HG03159 (cell line): ENCODE measurements around the gene C1orf50.
"Not testable (repeated sequence)": the region's sequence is repeated elsewhere in the genome, so short reads cannot be mapped to it uniquely, and the experiment has no call there.

Source experiments
- ATAC-seq: cut with Tn5 transposase; IDR thresholded peaks from one replicate; pipeline ENCODE4 v1.9.1; 2021; ENCODE audit warnings: mild to moderate bottlenecking, moderate library complexity; ENCODE audit not compliant: unreplicated experiment

C1orf50 gene

DNA sequence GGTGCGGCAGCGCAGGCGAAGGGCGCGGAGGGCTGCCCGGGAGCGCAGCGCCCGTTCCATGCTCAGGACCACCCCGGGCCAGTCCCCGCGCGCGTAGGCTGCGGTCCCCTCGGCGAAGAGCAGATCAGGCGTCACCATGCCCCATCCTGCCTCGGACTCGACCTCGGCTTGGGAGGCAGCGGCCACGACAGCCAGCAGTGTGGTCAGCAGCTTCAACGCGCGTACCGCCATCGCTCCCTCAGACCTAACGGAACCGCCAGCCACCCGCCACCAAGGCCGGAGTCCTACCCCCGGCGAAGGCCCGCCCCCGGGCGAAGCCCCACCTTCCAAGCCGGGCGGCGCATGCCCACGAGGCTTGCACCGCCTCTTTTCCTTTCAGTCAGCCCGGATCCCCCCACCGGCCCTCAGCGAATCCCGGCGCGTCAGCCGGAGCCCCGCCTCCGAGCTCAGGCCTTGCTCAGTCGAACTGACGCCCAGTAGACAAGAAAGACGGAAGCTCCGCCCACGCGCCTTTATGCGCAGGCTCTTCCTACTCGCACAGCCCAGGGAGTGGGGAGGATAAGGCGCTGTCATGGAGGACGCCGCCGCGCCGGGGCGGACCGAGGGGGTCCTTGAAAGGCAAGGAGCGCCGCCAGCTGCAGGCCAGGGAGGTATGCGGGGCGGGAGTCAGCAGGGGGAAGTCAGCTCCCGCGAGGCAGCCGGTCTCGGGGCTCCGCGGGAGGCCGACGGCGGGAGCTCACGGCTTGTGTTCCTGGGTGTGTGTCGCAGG, at the start of gene C1orf50, which contains the start of gene P3H1:
TSS of gene C1orf50 (plus strand) at position 509 of the 769 bp plus-strand sequence. CDS start at position 572, 63 bp downstream.
TSS of gene P3H1 (minus strand) at position 288 of the 769 bp plus-strand sequence. CDS start at position 231, 57 bp downstream.
- peak; percentile 85 for ATAC-seq

- no peak for ATAC-seq
Observed at GRCh38 chr1:42720868-42721267, 46.2 kb upstream of the C1orf50 start.

GRCh38 chr1:42721926-42722325, 45.1 kb upstream of the C1orf50 start:
- no peak for ATAC-seq

GRCh38 chr1:42722403-42722802, 44.6 kb upstream of the C1orf50 start:
- ATAC-seq = not testable (repeated sequence)

DNA sequence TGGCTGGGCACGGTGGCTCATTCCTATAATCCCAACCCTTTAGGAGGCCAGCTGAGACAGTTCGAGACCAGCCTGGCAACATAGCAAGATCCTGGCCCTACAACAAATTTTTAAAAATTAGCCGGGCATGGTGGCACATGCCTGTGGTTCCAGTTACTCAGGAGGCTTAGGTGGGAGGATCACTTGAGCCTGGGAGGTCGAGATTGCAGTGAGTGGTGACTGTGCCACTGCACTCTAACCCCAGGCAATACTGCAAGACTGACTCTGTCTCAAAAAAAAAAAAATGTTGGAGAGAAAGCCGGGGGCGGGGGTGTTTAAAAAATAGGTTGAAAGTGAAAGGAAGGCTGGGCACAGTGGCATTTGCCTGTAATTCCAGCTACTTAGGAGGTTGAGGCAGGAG, 43.5 kb upstream of the C1orf50 start:
- ATAC-seq = no peak

DNA sequence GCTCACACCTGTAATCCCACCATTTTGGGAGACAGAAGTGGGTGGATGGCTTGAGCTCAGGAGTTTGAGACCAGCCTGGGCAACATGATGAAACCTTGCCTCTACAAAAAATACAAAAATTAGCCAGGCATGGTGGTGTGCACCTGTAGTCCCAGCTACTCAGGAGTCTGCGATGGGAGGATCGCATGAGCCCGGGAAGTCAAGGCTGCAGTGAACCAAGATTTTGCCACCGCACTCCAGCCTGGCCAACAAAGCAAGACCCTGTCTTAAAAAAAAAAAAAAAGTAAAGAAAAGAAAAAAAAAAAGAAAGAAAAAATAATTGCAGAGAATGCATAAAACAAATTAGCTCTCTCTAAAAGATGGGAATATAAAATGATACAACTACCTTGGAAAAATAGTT, 41.2 kb upstream of the C1orf50 start:
- ATAC-seq = not testable (repeated sequence)

DNA sequence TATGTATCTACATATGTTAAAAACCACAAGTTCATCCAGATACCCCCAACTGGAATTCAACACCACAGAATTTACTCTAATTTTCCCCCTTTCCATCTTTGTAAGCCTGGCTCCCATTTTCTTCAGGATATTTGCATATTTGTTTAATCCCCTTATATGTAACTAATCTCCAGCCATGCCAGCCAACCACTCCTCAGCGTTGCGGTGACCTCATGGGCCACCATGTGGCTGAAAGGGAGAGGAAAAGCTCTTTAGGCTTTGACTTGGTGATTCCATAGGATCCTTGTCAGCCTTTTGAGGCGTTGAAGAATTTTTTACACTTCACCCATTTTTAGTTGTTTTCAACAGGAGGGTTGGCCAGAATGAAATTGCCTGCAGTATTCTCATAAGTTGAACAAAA, 37.0 kb upstream of the C1orf50 start:
- ATAC-seq = no peak

DNA sequence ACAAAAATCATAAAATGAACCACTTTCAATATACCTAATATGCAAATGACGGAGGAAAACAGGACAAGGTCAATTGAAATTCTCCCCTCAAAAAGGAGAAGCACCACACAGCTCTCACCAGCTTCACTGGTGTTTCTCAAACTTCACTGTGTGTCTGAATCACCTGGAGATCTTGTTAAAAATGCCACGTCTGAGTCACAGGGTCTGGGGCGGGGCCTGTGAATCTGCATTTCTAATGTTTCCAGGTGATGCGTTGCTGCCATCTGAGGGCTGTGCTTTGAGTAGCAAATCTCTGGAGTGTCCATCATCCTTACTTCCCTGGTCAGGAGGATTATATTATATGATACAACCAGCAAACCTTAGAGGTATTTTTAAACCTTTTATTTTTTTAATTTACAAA, 36.1 kb upstream of the C1orf50 start:
- no peak for ATAC-seq

- no peak for ATAC-seq
Observed at GRCh38 chr1:42731585-42731984, 35.5 kb upstream of the C1orf50 start.

DNA sequence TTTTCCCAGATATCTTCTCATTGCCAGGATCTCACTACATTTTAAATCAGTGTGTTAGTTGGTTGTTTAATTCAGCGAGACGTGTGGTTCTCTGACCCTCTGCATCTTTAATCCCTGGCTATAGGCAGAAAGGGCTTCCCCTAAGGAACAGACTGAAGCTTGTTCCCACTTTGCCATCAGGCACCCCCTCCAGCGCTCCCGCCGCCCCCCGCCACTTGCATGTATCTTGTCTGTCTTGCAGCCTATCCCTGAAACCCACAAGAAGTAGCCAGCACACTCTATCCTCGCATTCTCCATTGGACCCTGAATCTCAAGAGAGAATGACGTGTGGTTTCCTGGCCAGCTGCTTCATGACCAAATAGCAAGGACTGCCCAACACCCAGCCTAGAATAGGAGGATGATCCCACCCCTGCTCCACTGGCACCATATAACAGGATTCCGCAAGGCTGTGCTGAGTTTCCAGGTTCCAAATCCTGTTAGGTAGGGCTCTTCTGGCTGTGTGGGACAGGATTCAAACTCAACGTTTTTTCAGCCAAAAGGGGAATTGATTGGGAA, 34.8 kb upstream of the C1orf50 start:
- ATAC-seq = no peak

DNA sequence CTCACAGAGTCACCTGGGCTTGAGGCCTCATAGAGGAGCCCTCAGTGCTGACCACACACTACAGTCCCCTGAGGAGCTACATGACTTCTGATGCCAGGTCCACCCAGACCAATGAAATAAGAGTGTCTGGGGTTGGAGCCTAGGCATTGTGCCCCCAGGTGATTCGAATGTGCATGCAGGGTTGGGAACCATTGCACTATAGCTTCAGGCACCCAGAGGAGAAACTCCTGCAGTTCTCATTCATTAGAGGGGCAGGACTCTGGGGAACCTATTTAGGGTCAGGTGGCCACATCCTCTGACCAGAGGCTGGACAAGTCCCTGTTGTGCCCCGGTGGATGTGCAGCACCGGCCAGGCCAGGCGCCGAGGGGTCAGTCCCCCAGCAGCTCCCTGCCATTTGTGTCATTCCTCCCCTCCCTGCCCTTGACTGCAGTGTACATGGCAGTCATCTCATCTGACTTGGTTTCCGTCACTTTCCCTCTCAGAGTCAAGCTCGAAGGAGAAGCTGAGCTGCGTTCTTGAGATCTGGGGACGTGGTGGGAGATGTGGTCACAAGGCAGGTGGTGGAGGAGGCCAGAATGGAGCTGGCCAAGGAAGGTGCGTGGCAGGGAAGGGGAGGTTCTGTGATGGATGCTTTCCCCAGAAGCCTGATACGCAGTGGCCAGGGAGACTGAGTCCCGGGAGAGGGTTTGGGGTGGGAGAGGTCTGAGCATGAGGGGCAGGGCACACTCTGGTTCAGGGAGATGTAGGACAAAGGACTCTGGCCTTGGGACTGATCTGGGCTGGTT, 33.4 kb upstream of the C1orf50 start:
- ATAC-seq = no peak

- ATAC-seq = no peak
Observed at GRCh38 chr1:42734201-42735035, 32.6 kb upstream of the C1orf50 start.

DNA sequence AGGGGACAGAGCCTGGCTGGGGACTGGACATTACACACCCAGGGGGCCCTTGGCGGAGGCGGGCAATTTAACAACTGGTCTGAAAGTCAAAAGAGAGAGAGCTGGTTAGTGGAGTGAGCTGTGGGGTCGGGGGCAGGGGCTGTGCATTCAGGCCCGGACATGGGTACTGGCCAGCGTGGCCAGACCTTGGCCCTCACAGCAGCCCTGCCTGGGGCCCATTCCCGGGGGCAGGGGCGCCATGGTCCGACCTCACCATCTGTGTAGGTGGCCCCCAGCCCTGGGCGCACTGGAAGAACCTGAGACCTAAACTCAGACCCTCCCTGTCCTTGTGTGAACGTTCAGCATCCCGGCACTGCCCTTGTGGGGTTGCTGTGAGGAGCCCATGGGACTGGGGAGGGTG, 32.0 kb upstream of the C1orf50 start:
- no peak for ATAC-seq

GRCh38 chr1:42735477-42736105, 31.5 kb upstream of the C1orf50 start:
- no peak for ATAC-seq

DNA sequence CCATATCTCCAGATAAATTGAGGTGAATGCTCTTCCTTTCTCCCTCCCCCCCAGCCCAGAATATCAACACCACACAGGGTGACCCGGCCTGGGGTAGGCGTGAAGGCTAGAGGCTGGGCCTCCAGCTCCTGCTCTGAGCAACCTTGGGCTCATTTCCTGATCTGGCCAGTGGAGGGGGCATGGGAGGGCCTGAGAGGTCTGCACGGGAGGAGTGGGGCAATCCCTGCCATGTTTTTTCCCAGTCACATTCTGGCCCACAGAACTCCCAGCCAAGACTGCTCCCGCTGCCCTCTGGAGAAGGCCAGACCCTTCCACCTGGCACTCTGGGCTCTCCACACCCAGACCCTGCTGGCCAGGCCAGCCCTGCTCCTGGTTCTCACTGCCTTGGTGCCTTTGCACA, 30.9 kb upstream of the C1orf50 start:
- ATAC-seq = no peak

DNA sequence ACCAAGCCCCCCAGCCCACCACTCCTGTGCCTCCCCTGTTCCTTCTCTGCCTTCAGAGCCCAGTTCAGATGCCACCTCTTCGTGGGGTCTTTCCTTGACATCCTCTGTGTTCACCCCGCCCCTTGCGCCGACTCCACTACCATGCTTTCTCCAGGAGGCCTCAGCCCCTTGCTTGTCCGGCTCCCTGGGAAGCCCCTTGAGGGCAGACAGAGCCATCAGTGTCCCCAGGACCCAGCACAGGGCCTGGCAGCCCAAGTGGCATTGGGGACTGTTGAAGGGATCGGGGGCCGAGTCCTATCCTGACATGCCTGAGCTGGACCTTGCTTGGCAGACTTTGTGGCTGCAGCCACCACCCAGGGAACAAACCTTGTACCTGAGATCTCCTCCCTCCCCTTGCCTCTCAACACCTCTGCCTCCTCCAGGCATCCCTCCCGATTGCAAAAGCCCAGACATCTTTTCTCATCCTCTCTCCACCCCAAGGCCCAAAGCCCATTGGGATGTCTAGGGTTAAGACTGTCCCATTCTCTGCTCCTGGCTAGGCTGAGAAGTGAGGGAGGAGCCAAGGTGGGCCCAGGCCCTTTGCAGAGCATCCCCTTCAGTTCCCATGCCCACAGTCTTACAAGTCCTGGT, 30.4 kb upstream of the C1orf50 start:
- ATAC-seq = no peak

DNA sequence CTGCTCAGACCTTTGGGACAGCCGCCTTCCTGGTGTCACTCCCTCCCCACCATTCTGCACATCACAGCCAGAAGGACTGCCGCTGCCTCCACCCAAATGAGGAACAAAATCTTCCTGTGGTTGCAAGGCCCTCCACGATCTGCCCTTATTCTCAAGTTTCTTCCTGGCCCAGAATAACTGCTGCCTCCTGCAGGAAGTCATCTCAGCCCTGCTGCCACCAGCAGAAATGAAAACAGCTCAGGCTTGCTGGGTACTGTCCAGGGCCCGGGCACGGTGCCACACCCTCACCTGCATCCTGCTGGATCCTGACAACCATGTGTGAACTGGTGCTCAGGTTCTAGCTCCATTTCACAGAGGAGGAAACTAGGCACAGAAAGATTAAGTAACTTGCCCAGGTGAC, 29.8 kb upstream of the C1orf50 start:
- no peak for ATAC-seq

- ATAC-seq = no peak
Observed at GRCh38 chr1:42737986-42738677, 28.9 kb upstream of the C1orf50 start.

GRCh38 chr1:42738678-42739226, 28.3 kb upstream of the C1orf50 start:
- ATAC-seq = no peak
